ENCODE data around the gene TENM3. TPM values are rescaled to one million over a fixed set of nuclear protein-coding genes. Genes with fewer than 3 reads are reported as not detected.

The TENM3 gene
- total and polyA plus RNA-seq, 2 donors from 2014 or later: 0.58 to 6.8 TPM

DNA sequence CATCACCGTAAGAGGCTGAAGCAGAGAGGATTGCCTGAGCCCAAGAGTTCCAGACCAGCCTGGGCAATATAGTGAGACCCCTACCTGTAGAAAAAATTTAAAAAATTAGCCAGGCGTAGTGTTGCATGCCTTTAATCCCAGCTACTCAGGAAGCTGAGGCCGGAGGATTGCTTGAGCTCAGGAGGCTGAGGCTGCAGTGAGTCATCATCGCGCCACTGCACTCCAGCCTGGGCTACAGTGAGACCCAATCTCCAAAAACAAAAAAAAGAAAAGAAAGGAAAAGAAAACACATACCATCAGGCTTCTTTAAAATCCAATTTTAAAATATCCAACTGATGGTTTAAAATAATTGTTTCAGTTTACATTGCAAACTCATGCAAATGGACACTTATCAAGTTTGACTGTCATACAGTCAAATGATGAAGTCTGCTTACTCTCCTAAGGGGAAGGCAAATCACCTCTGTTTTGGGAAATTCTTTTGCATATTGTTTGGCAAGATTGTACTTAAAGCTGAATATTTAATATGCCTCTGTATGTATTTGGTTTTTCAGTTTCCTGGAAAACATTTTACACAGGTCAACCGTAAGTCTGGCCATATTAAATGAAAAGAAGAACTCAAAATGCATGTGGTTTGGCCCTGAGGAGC lies 23.7 kb upstream of the TENM3 start:
- Histone ChIP-seq H3K9ac (ENCODE audit: low read length in 3 of 3) (no peak overlapping the region), H3K27ac (ENCODE audit: low read depth in 2 of 2, low read length in 2 of 2) (no peak overlapping the region), H3K9me3 (ENCODE audit: control insufficient read depth in 2 of 3, insufficient read depth in 1 of 3, low read length in 3 of 3) (no peaks in the 10 kb centered on the region), H3K4me3 (ENCODE audit: low read length in 3 of 3) (no peak overlapping the region), H3K36me3 (ENCODE audit: control insufficient read depth in 2 of 3, insufficient read depth in 3 of 3, low read length in 3 of 3) (no peaks in the 10 kb centered on the region), H3K4me1 (ENCODE audit: control insufficient read depth in 2 of 3, insufficient read depth in 2 of 3, low read depth in 1 of 3, low read length in 3 of 3) (no peaks in the 10 kb centered on the region), H3K27me3 (ENCODE audit: control insufficient read depth, insufficient read depth, low read length) (no peaks in the 10 kb centered on the region)
- DNase-seq (no peak), FAIRE-seq (no peak)
- TF ChIP-seq, protein P1, sequence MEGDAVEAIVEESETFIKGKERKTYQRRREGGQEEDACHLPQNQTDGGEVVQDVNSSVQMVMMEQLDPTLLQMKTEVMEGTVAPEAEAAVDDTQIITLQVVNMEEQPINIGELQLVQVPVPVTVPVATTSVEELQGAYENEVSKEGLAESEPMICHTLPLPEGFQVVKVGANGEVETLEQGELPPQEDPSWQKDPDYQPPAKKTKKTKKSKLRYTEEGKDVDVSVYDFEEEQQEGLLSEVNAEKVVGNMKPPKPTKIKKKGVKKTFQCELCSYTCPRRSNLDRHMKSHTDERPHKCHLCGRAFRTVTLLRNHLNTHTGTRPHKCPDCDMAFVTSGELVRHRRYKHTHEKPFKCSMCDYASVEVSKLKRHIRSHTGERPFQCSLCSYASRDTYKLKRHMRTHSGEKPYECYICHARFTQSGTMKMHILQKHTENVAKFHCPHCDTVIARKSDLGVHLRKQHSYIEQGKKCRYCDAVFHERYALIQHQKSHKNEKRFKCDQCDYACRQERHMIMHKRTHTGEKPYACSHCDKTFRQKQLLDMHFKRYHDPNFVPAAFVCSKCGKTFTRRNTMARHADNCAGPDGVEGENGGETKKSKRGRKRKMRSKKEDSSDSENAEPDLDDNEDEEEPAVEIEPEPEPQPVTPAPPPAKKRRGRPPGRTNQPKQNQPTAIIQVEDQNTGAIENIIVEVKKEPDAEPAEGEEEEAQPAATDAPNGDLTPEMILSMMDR (IDR thresholded peaks at IDR 0.05; ENCODE audit: borderline replicate concordance, extremely low read depth, insufficient read depth): no peak
- intact Hi-C loops (cut with DNase I): no loop called here

DNA sequence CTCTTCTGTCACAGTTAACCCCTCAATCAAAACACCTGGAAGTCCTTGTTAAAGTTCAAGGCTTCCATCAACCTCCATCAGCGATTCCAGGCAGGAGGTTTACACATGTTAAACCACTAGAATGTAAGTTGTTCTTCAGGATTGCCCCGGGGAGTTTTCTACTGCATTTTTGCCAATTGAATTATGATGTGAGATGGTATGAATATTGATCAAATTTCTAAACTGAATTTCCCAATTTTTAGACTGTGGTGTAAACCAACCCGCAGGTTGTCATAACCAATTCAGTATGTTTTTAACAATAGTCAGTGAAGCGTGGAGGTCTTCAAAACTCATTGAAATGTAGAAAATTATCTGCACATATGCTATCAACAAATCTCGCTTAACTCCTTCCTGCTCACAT lies 21.2 kb upstream of the TENM3 start:
- no peak for FAIRE-seq
- H3K4me3 ChIP-seq (ENCODE audit: low read length in 3 of 3): no peak overlapping the region
- intact Hi-C loops (cut with DNase I): no loop called here
- no peaks in the 10 kb centered on the region for H3K27me3 ChIP-seq (ENCODE audit: control insufficient read depth, insufficient read depth, low read length)
- no peaks in the 10 kb centered on the region for H3K9me3 ChIP-seq (ENCODE audit: control insufficient read depth in 2 of 3, insufficient read depth in 1 of 3, low read length in 3 of 3)
- no peaks in the 10 kb centered on the region for H3K36me3 ChIP-seq (ENCODE audit: control insufficient read depth in 2 of 3, insufficient read depth in 3 of 3, low read length in 3 of 3)
- no peak overlapping the region for H3K27ac ChIP-seq (ENCODE audit: low read depth in 2 of 2, low read length in 2 of 2)
- H3K4me1 ChIP-seq (ENCODE audit: control insufficient read depth in 2 of 3, insufficient read depth in 2 of 3, low read depth in 1 of 3, low read length in 3 of 3): no peaks in the 10 kb centered on the region
- no peak for DNase-seq
- H3K9ac ChIP-seq (ENCODE audit: low read length in 3 of 3): no peak overlapping the region
- TF ChIP-seq, protein P1 (IDR thresholded peaks at IDR 0.05; ENCODE audit: borderline replicate concordance, extremely low read depth, insufficient read depth): no peak

DNA sequence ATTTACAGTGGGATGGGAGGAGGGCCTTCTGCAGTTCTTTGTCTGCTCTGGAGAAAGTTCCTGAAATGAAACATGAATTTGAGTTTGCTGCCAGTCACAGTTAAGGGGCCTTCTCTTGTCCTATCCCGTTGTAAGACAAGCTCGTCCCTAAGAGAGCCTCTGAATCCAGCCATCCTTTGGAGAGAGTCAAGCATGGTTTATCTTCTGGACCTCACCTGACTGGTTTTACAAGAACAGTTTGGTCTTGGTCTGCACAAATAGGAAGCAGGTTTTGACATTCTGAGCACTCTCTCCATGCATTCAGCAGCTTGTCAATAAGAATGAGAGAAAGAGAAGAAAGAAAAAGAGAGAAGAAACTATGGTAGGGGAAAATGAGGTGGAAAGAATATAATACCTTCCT lies 20.4 kb upstream of the TENM3 start:
- H3K9me3 ChIP-seq (ENCODE audit: control insufficient read depth in 2 of 3, insufficient read depth in 1 of 3, low read length in 3 of 3): no peaks in the 10 kb centered on the region
- no peak for FAIRE-seq
- DNase-seq: no peak
- no peak overlapping the region for H3K9ac ChIP-seq (ENCODE audit: low read length in 3 of 3)
- intact Hi-C loops (cut with DNase I): no loop called here
- no peak overlapping the region for H3K27ac ChIP-seq (ENCODE audit: low read depth in 2 of 2, low read length in 2 of 2)
- TF ChIP-seq, protein P1 (IDR thresholded peaks at IDR 0.05; ENCODE audit: borderline replicate concordance, extremely low read depth, insufficient read depth): no peak
- H3K4me1 ChIP-seq (ENCODE audit: control insufficient read depth in 2 of 3, insufficient read depth in 2 of 3, low read depth in 1 of 3, low read length in 3 of 3): no peaks in the 10 kb centered on the region
- no peaks in the 10 kb centered on the region for H3K36me3 ChIP-seq (ENCODE audit: control insufficient read depth in 2 of 3, insufficient read depth in 3 of 3, low read length in 3 of 3)
- H3K27me3 ChIP-seq (ENCODE audit: control insufficient read depth, insufficient read depth, low read length): no peaks in the 10 kb centered on the region
- H3K4me3 ChIP-seq (ENCODE audit: low read length in 3 of 3): no peak overlapping the region

DNA sequence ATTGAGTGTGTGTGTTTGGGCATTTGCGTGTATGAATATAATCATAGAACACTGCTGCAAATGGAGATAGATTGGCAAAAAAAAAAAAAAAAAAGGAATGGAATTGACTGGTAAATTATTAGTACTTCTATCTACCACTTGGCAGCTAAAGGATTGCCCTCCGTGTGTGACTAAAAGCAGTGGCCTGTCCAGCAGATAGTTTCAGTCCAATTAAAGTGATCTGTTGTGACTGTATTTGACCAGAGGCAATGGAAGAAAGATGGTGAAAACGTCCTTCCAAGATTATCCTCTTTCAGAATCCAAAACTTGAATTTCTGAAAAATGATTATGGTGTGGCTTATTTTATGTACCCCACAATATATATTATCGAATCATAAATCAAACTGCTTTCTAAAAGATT lies 19.5 kb upstream of the TENM3 start:
- Histone ChIP-seq H3K9ac (ENCODE audit: low read length in 3 of 3) (no peak overlapping the region), H3K36me3 (ENCODE audit: control insufficient read depth in 2 of 3, insufficient read depth in 3 of 3, low read length in 3 of 3) (no peaks in the 10 kb centered on the region), H3K4me3 (ENCODE audit: low read length in 3 of 3) (no peak overlapping the region), H3K4me1 (ENCODE audit: control insufficient read depth in 2 of 3, insufficient read depth in 2 of 3, low read depth in 1 of 3, low read length in 3 of 3) (no peaks in the 10 kb centered on the region), H3K9me3 (ENCODE audit: control insufficient read depth in 2 of 3, insufficient read depth in 1 of 3, low read length in 3 of 3) (no peaks in the 10 kb centered on the region), H3K27me3 (ENCODE audit: control insufficient read depth, insufficient read depth, low read length) (no peaks in the 10 kb centered on the region), H3K27ac (ENCODE audit: low read depth in 2 of 2, low read length in 2 of 2) (no peak overlapping the region)
- DNase-seq (no peak), FAIRE-seq (no peak)
- intact Hi-C loops (cut with DNase I): no loop called here
- TF ChIP-seq, protein P1 (IDR thresholded peaks at IDR 0.05; ENCODE audit: borderline replicate concordance, extremely low read depth, insufficient read depth): no peak
